Bronchial epithelial cell (primary cell): ENCODE measurements around the gene SLC37A1. TPM values are rescaled to one million over a fixed set of nuclear protein-coding genes. Genes with fewer than 3 reads are reported as not detected.

Source experiments
- DNase-seq: peaks from one replicate; pipeline ENCODE4 v3.0.0-alpha.2; 2010; ENCODE audit warnings: low read depth
- FAIRE-seq: peaks from 2 replicates; lab custom pipeline; 2011; peaks lifted over from hg19 to GRCh38; lab: Jason Lieb, UNC
- H3K27me3 ChIP-seq: 2 replicates; pipeline ENCODE4 v1.5.1; 2011; ENCODE audit warnings: low read length; ENCODE audit not compliant: control insufficient read depth, insufficient read depth
- H3K36me3 ChIP-seq: 2 replicates; pipeline ENCODE4 v1.5.1; 2011; ENCODE audit warnings: low read length; ENCODE audit not compliant: control insufficient read depth, insufficient read depth
- H3K4me3 ChIP-seq: 2 replicates; pipeline ENCODE4 v1.5.1; 2011; ENCODE audit warnings: mild to moderate bottlenecking, low read depth, low read length, control low read depth
- CTCF ChIP-seq: IDR thresholded peaks from 2 replicates; pipeline ENCODE4 v1.5.1; 2011; ENCODE audit warnings: mild to moderate bottlenecking, moderate library complexity, low read length, control low read depth, inconsistent platforms; ENCODE audit not compliant: insufficient read depth, severe bottlenecking
- total RNA-seq: library from RNA; depleted of rRNA; stranded (reverse); fragments of >200 nt; gene quantifications from 2 replicates; pipeline ENCODE4 v1.2.1, GENCODE V29; 2014

The SLC37A1 gene
- total RNA-seq, 1 donor from 2014 or later = 7.1 TPM

GRCh38 chr21:42472521-42472920 lies 41.1 kb upstream of the SLC37A1 start:
- TF ChIP-seq CTCF = no peak
- H3K4me3 ChIP-seq = no peak overlapping the region
- no peaks in the 10 kb centered on the region for H3K27me3 ChIP-seq
- no peaks in the 10 kb centered on the region for H3K36me3 ChIP-seq
- FAIRE-seq = no peak
- DNase-seq = no peak

- TF ChIP-seq CTCF = no peak
- DNase-seq = no peak
- Histone ChIP-seq H3K4me3 (no peak overlapping the region), H3K27me3 (no peaks in the 10 kb centered on the region), H3K36me3 (no peaks in the 10 kb centered on the region)
- no peak for FAIRE-seq
These were observed 40.1 kb upstream of the SLC37A1 start for GRCh38 chr21:42473498-42474042.

- TF ChIP-seq CTCF = no peak
- no peak overlapping the region for H3K4me3 ChIP-seq
- FAIRE-seq = no peak
These were observed 39.4 kb upstream of the SLC37A1 start for GRCh38 chr21:42474043-42474831.

GRCh38 chr21:42475036-42475435 lies 38.6 kb upstream of the SLC37A1 start:
- no peak overlapping the region for H3K4me3 ChIP-seq
- no peaks in the 10 kb centered on the region for H3K36me3 ChIP-seq
- FAIRE-seq (no peak), DNase-seq (peak; percentile 61)
- TF ChIP-seq CTCF = no peak
- H3K27me3 ChIP-seq = no peaks in the 10 kb centered on the region

More at GRCh38 chr21:42474043-42474831, 39.4 kb upstream of the SLC37A1 start:
- Histone ChIP-seq H3K27me3 (no peaks in the 10 kb centered on the region), H3K36me3 (no peaks in the 10 kb centered on the region)
- DNase-seq = peak; percentile 89

- DNase-seq (no peak), FAIRE-seq (no peak)
- H3K4me3 ChIP-seq = no peak overlapping the region
- H3K27me3 ChIP-seq = no peaks in the 10 kb centered on the region
- no peak for TF ChIP-seq CTCF
- H3K36me3 ChIP-seq = no peaks in the 10 kb centered on the region
These were observed 37.9 kb upstream of the SLC37A1 start for GRCh38 chr21:42475526-42476387.
